NCI-H2196 (cell line): ENCODE results near the gene CORO7.

Experiments used
- DNase-seq: peaks from one replicate; lab custom pipeline; 2025; ENCODE audit not compliant: unreplicated experiment; lab: John Stamatoyannopoulos, UW

CORO7 gene

DNA sequence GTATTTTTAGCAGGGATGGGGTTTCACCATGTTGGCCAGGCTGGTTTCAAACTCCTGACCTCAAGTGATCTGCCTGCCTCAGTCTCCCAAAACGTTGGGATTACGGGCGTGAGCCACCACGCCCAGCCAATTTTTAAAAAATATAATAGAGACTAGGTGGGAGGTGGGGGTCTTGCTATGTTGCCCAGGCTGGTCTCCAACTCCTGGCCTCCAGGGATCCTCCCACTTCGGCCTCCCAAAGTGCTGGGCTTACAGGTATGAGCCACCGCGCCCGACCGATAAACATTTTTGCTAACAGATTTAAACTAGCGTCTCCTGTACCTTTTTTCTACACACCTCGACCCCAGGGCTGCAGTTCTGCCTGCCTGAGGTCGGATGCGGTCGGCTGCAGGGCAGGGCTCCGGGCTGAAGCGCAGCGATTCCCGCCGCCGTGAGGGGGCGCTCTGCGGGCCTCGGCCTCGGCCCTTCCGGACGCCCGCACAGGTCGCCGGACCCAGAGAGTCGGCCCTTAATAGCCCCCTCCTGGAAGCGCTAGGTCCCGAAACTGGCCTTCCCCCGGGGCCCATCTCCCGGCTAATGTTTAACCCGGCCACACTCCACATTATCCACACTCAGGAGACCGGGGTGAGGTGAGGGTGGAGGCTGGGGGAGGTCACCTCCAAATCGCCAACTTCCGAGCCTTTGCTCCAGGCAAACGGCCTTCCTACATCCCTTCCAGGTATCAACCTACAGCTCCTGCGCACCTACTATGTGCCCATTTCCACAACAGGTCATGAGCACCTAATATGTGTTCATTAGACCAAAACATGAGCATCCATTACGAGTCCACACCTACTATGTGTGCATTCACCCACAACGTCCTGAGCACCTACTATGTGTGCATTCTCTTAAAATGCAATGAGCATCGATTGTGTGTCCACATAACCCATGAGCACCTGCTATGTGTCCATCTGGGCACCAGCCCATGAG lies 102.5 kb downstream of the CORO7 start:
- DNase-seq = no peak

DNA sequence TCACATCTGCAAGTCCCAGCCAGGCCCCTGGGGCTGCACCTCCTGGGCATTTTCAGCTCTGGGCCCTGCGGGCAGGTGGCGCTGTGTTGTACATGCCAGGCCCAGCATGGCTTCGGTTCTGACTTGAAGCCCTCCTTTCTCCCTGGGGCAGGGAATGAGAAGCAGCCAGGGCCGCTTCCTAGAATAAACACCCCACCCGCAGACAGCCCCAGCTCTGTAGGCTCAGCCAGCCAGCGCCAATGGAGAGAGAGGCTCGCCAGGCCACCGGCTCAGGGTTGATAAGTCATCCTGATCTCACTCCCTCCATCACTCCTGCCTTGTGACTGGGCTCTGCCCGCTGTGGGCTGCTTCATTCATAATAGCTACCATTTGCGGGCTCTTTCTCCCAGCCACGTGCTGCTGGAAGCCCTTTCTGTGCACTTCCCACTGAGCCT lies 106.5 kb downstream of the CORO7 start:
- peak; percentile 63 for DNase-seq

DNA sequence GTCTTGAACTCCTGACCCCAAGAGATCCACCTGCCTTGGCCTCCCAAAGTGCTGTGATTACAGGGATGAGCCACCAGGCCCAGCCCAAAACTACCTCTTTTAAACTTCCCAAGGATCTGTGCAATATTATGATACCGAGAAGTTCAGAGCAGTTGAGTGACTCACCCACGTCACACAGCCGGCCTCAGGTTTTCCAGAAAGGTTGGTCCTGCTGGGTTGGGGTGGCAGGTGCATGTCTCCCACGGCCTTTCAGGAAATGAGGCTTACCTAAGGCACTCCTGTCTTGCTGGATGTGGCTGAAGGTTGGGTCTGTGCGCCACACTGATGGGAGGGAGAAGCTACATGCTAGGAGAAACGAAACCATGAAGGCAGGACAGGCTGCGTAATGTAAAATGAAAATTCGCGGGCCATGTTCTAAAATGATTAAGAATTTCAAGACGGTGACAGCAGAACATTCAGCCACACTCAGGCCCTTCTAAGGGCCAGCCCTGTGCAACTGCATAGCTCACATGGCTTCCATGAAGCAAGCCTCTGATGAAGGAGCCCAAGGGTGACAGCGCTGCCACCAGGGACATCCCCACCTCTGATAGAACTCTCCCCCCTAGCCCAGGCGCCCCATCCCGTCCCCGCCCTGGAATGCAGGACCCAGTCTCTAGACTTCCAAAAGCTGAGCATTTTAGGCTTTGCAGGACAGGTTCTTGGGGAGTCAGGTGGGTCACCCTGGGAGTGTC lies 107.1 kb downstream of the CORO7 start:
- DNase-seq = no peak

DNA sequence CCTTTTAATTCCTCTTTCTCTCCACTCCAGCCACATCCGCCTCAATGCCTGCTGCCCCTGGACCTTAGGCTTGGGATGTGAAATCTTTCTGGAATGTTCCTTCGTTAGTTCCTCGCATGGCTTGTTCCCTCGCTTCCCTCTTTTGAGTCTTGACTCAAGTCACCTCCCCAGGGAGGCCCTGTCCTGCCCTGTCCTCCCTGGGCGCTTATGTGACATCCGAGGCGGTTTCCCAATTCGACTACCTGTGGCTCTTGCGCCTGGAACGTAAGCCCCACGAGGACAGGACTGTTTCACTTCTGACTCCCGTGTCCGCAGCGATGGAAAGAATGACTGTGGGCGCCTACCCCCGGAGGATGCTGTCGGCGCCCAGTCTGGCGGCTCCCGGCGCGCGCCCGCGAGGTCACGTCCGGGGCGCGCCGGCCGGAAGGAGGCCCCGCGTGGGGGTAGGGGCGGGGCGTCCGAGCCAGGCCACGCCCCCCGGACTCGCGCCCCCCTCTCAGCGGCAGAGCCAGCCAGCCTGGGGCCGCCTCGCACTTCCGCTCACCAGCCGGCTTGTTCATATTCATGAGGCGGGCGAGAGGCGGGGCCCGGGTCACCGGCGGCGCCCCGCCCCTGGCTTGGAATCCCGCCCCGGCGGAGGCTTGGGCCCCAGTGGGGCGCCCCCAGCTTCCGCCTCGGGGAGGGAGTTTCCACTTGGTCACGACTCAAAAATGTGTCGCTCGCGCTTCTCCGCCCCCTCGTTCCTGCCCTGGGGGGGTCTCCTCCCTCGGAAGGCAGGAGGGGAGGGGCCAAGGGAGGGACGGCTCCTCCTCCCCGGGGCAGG lies 109.0 kb downstream of the CORO7 start:
- DNase-seq = peak; percentile 96

DNA sequence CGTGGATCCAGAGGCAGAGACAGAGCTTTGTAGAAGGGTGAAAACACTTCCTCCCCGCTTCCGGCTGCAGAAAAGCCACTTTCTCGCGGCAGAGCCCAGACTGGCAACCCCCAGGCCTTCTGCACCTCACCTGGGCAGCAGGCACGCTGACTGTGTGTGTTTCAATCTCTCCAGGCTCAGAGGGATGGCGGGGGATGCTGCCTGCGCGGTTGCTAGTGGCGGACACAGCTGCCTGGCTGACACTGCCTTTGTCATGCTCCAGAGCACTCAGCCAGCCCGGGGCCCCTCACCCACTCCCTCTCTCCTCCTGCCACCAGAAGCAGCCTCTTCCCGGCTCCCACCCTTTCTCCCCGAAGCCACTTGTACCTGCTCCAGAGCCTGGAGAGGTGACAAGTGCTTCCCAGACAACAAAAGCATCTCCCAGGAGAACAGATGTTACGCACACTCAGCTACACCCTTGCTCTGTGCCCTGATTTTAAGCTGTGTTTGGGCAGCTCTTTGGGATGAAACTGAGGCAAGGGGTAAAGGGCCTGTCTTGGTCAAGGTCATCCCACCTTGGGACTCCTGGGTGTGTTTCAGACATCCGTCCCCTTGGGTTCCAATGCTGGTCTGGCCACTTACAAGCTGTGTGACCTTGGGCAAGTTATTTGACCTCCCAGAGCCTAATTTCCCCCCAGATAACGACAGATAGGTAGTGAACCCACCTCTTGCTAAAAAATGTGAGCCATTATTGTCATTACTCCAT lies 109.8 kb downstream of the CORO7 start:
- peak; percentile 22 for DNase-seq
